IPS-20b (cell line): Measurements from ENCODE around the gene BHMT.
A peak's percentile ranks its signal among the peaks of the same experiment; 100 is the strongest.

Source experiments
- H3K27ac ChIP-seq: one replicate; pipeline ENCODE4 v1.5.1; 2013; ENCODE audit warnings: low read length
- H3K27me3 ChIP-seq: 2 replicates; pipeline ENCODE4 v1.6.1; 2013; ENCODE audit warnings: mild to moderate bottlenecking, low read length, inconsistent platforms; ENCODE audit not compliant: insufficient read depth
- H3K36me3 ChIP-seq: 2 replicates; pipeline ENCODE4 v1.6.1; 2013; ENCODE audit warnings: low read depth, mild to moderate bottlenecking, inconsistent platforms, low read length, moderate library complexity; ENCODE audit not compliant: insufficient read depth
- H3K4me1 ChIP-seq: 2 replicates; pipeline ENCODE4 v1.6.1; 2013; ENCODE audit warnings: mild to moderate bottlenecking, control low read depth, inconsistent platforms, low read length, moderate library complexity; ENCODE audit not compliant: insufficient read depth
- H3K4me3 ChIP-seq: 2 replicates; pipeline ENCODE4 v1.5.1; 2013; ENCODE audit warnings: mild to moderate bottlenecking, low read length, inconsistent platforms
- H3K9ac ChIP-seq: 2 replicates; pipeline ENCODE4 v1.6.1; 2013; ENCODE audit warnings: low read depth, mild to moderate bottlenecking, inconsistent platforms, low read length, moderate library complexity
- H3K9me3 ChIP-seq: 2 replicates; pipeline ENCODE4 v1.6.1; 2013; ENCODE audit warnings: mild to moderate bottlenecking, low read depth, low read length, inconsistent platforms; ENCODE audit not compliant: insufficient read depth

The BHMT gene, protein sequence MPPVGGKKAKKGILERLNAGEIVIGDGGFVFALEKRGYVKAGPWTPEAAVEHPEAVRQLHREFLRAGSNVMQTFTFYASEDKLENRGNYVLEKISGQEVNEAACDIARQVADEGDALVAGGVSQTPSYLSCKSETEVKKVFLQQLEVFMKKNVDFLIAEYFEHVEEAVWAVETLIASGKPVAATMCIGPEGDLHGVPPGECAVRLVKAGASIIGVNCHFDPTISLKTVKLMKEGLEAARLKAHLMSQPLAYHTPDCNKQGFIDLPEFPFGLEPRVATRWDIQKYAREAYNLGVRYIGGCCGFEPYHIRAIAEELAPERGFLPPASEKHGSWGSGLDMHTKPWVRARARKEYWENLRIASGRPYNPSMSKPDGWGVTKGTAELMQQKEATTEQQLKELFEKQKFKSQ

DNA sequence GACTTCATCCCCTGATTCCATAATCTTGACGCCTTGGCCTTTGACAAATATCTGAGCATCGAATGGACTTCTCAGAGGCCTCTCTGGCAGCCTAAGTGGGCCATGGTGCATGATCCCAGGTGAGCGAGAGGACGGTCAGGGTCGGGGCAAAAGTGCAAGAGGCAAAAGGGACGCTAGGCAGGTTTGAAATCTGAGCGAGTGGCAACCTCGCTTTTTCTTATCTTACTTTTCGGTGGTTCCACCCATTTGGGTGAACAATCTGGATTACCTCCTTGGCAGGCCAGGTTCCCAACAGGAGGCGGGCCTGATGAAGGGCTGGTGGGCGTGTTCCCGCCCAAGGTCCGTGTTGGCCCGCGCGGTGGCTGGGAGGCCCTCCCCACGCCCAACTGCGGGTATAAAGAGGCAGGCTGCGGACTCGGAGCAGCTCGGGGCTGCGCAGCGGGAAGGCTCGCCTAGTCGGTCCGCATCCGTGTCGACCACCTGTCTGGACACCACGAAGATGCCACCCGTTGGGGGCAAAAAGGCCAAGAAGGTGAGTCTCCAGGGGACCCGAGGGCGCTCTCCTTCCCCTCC is at the start of gene BHMT:
Gene BHMT (plus strand): TSS at position 423 of the 573 bp plus-strand sequence. CDS start 77 bp downstream, at position 500.
- no peaks in the 10 kb centered on the region for H3K36me3 ChIP-seq
- no peaks in the 10 kb centered on the region for H3K4me1 ChIP-seq
- H3K9ac ChIP-seq, result peak within 1 kb of the TSS; percentile 13; the same call in 1 of the 2 replicates
- peaks cover 46% of the 10 kb centered on the region for H3K27me3 ChIP-seq
- no peaks in the 10 kb centered on the region for H3K9me3 ChIP-seq
- H3K27ac ChIP-seq, result no peak within 1 kb of the TSS
- H3K4me3 ChIP-seq, result peak within 1 kb of the TSS; percentile 73

DNA sequence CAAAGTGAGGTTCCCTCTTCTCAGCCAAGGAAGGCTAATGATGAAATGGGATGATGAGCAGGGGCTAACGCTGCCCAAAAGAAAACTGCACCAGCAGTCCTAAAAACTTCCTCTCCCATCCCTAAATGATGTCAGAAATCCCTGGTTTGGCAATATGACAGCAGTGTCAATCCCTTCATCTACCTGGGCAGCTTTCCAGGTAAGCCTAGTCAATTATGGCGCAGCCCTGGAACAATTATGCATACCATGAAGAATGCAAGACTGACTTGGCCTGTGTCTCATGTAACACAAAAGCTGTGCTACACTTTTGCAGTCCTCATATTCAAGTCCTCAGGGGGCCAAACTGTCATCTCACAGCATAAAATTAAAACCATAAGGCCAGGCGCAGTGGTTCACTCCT is 49.2 kb upstream of the BHMT start:
- H3K4me1 ChIP-seq, result no peaks in the 10 kb centered on the region; the same call in 1 of the 2 replicates
- H3K36me3 ChIP-seq, result no peaks in the 10 kb centered on the region
- H3K27me3 ChIP-seq, result no peaks in the 10 kb centered on the region
- no peak overlapping the region for H3K4me3 ChIP-seq
- no peak overlapping the region for H3K9ac ChIP-seq
- H3K9me3 ChIP-seq, result no peaks in the 10 kb centered on the region
- H3K27ac ChIP-seq, result no peak overlapping the region

DNA sequence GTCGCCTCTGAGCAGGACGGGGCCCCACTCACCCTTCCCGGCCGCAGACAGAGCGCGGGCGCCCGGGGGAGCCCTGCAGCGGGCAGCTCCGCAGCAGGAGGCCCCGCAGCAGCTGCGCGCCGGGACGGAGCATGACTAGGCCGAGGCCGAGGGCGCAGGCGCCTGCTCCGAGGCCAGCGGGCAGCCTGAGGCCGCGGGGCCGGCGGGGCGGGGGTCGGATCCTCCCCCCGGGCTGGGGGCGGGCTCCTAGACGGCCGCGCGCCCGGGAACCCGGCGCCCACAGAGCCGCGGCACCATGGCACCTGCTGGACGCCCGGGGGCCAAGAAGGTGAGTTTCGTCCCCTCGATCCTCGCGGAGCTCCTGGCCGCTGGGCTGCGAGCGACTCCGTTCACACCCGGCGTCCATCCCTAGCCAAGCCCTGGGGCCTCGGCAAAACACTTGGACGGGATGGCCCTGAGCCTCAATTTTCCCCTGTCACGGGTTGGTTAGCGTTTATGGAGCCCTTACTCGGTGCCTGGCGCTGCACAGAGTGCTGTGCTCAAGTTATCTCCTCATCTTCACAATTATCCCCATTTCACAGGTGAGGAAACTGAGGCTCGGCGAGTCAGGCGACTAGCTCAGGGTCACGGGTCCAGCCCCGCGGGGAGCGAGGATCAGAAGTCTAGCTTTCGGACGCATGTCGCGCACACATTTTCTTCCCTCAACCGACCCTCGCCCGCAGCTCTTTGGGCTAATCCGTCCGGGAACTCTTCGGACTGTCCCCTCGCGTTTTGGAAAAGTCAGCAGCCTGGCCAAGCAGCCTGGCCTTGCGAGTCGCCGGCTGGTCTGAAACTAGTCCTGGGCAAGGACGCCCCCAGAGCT is 41.9 kb upstream of the BHMT start, which contains the start of the genes BHMT2 and DMGDH:
Gene BHMT2 (plus strand): TSS at position 280 of the 862 bp plus-strand sequence. CDS start 16 bp downstream, at position 296.
Gene DMGDH (minus strand): TSS at position 187 of the 862 bp plus-strand sequence. CDS start 54 bp downstream, at position 133.
- Histone ChIP-seq H3K27me3 (no peaks in the 10 kb centered on the region), H3K27ac (no peak within 1 kb of the TSS), H3K4me1 (no peaks in the 10 kb centered on the region; the same call in 1 of the 2 replicates), H3K9me3 (0 out of 2 replicates have a peak, but pooled peaks cover 8% of the 10 kb centered on the region), H3K36me3 (no peaks in the 10 kb centered on the region), H3K9ac (no peak within 1 kb of the TSS), H3K4me3 (no peak within 1 kb of the TSS)

DNA sequence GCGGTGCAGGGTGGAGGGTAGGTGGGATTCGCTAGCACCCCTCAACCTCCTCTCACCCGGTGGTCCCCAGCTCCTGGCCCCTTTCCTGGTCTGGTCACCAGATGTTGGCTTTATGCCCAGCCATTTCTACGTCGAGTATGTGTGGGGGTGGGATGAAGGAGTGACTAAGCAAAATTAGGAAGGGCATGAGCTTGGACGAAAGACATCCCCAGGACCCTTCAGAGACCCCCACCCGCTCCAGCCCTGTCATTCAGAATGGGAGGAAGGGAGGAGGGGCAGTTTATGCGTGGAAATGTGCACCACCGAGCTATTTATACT is 41.3 kb upstream of the BHMT start:
- Histone ChIP-seq H3K27ac (no peak overlapping the region), H3K4me3 (no peak overlapping the region), H3K9ac (no peak overlapping the region), H3K9me3 (0 out of 2 replicates have a peak, but pooled peaks cover 8% of the 10 kb centered on the region), H3K36me3 (no peaks in the 10 kb centered on the region), H3K4me1 (no peaks in the 10 kb centered on the region; the same call in 1 of the 2 replicates), H3K27me3 (no peaks in the 10 kb centered on the region)

DNA sequence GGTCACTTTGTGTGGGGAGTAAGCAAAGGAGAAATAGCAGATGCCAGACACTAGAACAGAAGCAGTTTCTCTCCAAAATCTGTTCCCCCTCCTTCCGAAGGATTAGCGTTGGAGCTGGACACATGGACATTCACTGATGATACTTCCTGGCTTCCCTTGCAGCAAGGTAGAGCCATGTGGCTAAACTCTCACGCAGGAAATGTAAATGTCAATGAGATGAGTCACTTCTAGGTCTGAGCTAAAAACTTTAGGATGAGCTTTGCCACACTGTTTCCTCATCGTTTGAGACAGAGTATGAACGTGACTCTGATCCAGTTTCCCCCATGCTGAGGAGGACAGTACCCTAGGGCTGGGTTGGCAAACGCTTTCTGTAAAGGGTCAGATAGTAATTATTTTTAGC is 37.0 kb upstream of the BHMT start:
- H3K4me3 ChIP-seq, result no peak overlapping the region
- H3K4me1 ChIP-seq, result no peaks in the 10 kb centered on the region; the same call in 1 of the 2 replicates
- H3K9ac ChIP-seq, result no peak overlapping the region

DNA sequence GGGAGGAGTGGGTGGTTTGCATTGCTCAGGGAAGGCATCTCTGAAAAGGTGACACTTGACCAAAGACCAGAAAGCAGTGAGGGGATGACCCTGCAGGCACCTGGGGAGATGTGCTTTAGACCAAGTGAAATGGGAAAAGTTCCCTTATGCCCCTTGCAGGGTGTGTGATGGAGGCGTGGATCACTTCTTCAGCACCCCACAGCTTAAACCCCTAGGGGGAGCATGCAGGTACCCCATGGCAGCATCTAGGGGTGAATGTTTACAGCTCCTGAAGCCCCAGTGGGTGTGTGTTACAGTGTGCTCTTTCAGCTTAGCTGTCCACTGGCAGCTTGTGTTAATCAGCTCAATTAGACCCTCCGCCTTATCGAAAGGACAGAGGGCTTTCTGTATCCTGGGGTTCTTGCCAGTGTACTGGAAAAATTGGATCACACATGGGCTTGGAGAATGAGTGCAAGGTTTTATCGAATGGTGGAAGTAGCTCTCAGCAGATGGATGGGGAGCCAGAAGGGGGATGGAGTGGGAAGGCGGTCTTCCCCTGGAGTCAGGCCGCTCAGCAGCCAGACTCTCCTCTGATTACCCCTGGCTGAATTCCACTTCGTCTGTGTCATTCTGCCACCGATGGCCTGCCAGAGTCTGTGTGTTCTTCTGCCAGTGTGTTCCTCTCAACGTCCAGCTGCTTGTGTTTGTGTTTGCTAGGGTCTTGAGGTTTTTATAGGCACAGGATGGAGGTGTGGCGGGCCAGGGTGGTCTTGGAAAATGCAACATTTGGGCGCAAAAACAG is 35.8 kb upstream of the BHMT start:
- Histone ChIP-seq H3K9ac (no peak overlapping the region), H3K27me3 (no peaks in the 10 kb centered on the region), H3K36me3 (no peaks in the 10 kb centered on the region), H3K4me1 (no peaks in the 10 kb centered on the region; the same call in 1 of the 2 replicates), H3K4me3 (no peak overlapping the region), H3K27ac (no peak overlapping the region), H3K9me3 (peaks cover 8% of the 10 kb centered on the region; the same call in 1 of the 2 replicates)

More for the DNA sequence above, 37.0 kb upstream of the BHMT start:
- Histone ChIP-seq H3K9me3 (peaks cover 8% of the 10 kb centered on the region; the same call in 1 of the 2 replicates), H3K27ac (no peak overlapping the region), H3K27me3 (no peaks in the 10 kb centered on the region), H3K36me3 (no peaks in the 10 kb centered on the region)

DNA sequence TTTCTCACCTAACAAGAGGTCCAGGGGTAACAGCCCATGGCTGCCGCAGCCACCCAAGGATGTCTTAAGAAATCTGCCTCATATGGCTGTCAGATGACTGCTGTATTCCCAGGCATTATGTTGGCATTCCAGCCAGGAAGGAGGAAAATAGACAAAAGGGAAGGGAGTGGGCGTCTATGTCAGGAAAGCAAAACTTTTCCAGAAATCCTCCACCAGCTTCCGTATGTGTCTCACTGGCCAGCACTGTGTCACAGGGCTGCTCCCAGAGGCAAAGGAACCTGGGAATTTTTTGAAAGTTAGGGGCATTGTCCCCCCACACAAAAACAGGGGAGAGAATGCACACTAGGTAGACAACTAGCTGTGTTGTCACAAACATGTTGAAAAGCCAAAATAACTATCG is 34.8 kb upstream of the BHMT start:
- Histone ChIP-seq H3K27ac (no peak overlapping the region), H3K27me3 (no peaks in the 10 kb centered on the region), H3K4me3 (no peak overlapping the region), H3K4me1 (no peaks in the 10 kb centered on the region), H3K9ac (no peak overlapping the region), H3K36me3 (no peaks in the 10 kb centered on the region), H3K9me3 (peaks cover 8% of the 10 kb centered on the region; the same call in 1 of the 2 replicates)

DNA sequence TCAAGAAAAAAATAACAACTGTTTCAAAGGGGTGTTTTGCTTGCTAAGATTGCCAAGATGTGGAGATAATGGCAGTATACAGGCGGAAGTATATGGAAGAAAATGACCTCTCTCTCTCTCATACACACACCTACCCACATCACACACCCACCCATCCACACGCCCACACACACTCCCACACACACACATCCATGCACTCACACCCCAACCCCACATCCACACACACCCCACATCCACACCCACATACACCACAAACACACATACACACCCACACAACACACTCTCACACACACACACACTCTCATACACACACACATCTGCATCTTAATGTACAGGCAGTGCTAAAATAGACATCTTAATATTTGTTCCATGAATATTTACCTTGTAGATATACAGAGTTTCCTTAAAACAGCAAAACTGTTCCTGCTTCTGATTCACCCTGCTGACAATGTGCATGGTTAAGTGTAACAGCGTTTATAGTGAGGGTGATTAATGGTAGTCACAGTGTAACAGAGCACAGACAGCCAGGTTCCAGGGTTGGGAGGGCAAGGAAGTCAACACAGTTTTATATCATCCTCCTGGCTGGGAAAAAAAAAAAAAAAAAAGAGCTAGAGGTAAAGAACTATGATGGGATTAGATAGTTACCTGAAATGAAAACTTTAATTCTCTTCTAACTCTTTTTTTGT is 33.8 kb upstream of the BHMT start:
- H3K27ac ChIP-seq, result no peak overlapping the region
- no peaks in the 10 kb centered on the region for H3K4me1 ChIP-seq
- peaks cover 8% of the 10 kb centered on the region; the same call in 1 of the 2 replicates for H3K9me3 ChIP-seq
- no peak overlapping the region for H3K9ac ChIP-seq
- no peaks in the 10 kb centered on the region for H3K27me3 ChIP-seq
- H3K4me3 ChIP-seq, result no peak overlapping the region
- no peaks in the 10 kb centered on the region for H3K36me3 ChIP-seq

DNA sequence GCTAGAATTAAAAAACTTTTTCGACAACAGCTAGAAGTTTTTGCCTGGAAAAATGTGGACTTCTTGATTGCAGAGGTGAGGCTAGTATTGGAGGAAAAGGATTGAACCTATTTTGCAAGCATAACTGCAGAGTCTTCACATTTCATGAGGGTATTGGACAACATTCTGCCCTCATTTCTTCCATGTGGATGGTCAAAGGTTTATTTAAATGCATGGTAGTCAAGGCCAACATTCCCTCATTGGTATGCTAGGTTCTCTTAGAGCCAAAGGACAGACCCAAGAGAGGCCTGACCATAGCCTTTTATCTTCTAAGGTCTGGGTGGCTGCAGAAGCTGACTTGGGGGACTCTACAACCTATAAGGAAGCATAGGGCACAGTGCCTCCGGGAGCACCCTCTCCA is 30.8 kb upstream of the BHMT start:
- H3K4me3 ChIP-seq, result no peak overlapping the region
- H3K9me3 ChIP-seq, result no peaks in the 10 kb centered on the region
- no peak overlapping the region for H3K27ac ChIP-seq
- H3K9ac ChIP-seq, result no peak overlapping the region
- H3K4me1 ChIP-seq, result no peaks in the 10 kb centered on the region
- no peaks in the 10 kb centered on the region for H3K36me3 ChIP-seq
- H3K27me3 ChIP-seq, result no peaks in the 10 kb centered on the region

DNA sequence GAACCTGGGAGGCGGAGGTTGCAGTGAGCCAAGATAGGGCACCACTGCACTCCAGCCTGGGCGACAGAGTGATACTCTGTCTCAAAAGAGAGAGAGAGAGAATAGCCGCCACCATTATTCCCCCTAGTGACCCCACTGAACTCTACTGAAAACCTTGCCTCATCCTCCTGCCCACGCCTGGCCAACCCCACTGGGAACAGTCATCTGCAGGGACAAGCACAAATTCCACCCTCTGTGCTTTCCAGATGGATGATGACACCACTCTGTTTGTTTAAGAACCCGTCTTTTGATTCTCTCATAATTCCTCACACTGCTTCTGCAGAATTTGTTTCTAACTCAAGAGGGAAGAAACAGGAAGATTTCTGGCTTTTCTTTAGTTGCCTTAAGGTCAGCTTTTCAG is 29.8 kb upstream of the BHMT start:
- Histone ChIP-seq H3K4me3 (no peak overlapping the region), H3K9me3 (no peaks in the 10 kb centered on the region), H3K27ac (no peak overlapping the region), H3K4me1 (no peaks in the 10 kb centered on the region), H3K9ac (no peak overlapping the region), H3K36me3 (no peaks in the 10 kb centered on the region), H3K27me3 (no peaks in the 10 kb centered on the region)
